ENCODE results near the gene OR6A2.

Gene OR6A2

GRCh38 chr11:6755303-6755952 is 44.1 kb downstream of the OR6A2 start:
- DNase-seq, result peak; percentile 54

- DNase-seq, result no peak
Observed at GRCh38 chr11:6747097-6747668, 52.3 kb downstream of the OR6A2 start.

GRCh38 chr11:6746626-6747025 is 52.9 kb downstream of the OR6A2 start:
- no peak for DNase-seq

- DNase-seq, result peak; percentile 65
Observed at GRCh38 chr11:6746086-6746618, 53.3 kb downstream of the OR6A2 start.

- peak; percentile 46 for DNase-seq
Observed at GRCh38 chr11:6745465-6746015, 53.9 kb downstream of the OR6A2 start.

- DNase-seq, result no peak
Observed at GRCh38 chr11:6745018-6745417, 54.5 kb downstream of the OR6A2 start.

GRCh38 chr11:6742260-6742659 is 57.2 kb downstream of the OR6A2 start:
- DNase-seq, result no peak

Measured in CD4-positive, alpha-beta T cell treated with Interleukin-4 for 4 hours (primary cell).